Endothelial cell of umbilical vein (primary cell): ENCODE data around the gene ROBO2.

ENCODE experiments used
- EZH2 ChIP-seq: IDR thresholded peaks from 2 replicates; pipeline ENCODE4 v1.6.1; 2012; ENCODE audit warnings: borderline replicate concordance, low read depth, mild to moderate bottlenecking, moderate library complexity, low read length, inconsistent platforms; ENCODE audit not compliant: severe bottlenecking
- GATA2 ChIP-seq: IDR thresholded peaks from 2 replicates; pipeline ENCODE4 v1.7.0; 2011; ENCODE audit warnings: low read depth, mild to moderate bottlenecking, moderate library complexity, mixed read lengths, low read length; ENCODE audit not compliant: insufficient read length, insufficient read depth
- JUN ChIP-seq: IDR thresholded peaks from 2 replicates; pipeline ENCODE4 v1.6.1; 2011; ENCODE audit warnings: borderline replicate concordance, low read depth; ENCODE audit not compliant: insufficient read length, insufficient read depth
- MYC ChIP-seq: IDR thresholded peaks from one replicate; pipeline ENCODE4 v1.6.1; 2011; ENCODE audit warnings: mild to moderate bottlenecking, low read depth, low read length
- POLR2A ChIP-seq: IDR thresholded peaks from 2 replicates; pipeline ENCODE4 v1.6.1; 2012; ENCODE audit warnings: low read depth, mild to moderate bottlenecking, control low read depth, low read length
- POLR2AphosphoS5 ChIP-seq: IDR thresholded peaks from 2 replicates; pipeline ENCODE4 v1.6.1; 2012; ENCODE audit warnings: low read depth, mild to moderate bottlenecking, control low read depth, low read length, moderate library complexity; ENCODE audit not compliant: insufficient read depth
- TF ChIP-seq, protein P1 (sequence below), 2 donors: IDR thresholded peaks; 1 replicate in 1 of 2; 2 replicates in 1 of 2; pipeline ENCODE4 v1.5.1; 2011; ENCODE audit warnings: low read length in 2 of 2, mild to moderate bottlenecking in 2 of 2, moderate library complexity in 2 of 2, control low read depth in 1 of 2, inconsistent platforms in 1 of 2, low read depth in 1 of 2; ENCODE audit not compliant: insufficient read depth in 1 of 2; ENCODE audit errors: extremely low read depth in 1 of 2

DNA sequence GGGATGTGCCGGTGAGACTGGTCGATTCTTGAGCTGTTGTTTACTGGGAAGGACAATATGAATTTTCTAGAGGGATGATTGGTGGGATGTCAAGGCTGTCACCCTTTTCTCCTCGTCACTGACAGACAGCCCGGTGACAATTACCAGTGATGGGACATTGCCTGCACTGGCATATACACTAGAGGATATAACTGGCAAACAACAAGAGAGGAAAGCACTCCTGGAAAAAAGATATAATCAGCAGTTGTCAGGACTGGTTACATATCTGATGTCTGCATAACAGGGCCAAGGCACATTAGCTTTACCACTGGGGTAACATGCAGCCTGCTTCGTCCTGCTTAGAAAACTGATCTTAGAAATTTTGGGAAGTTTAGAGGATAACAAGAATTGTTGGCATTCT, 131.1 kb downstream of the ROBO2 start:
- TF ChIP-seq, protein P1, sequence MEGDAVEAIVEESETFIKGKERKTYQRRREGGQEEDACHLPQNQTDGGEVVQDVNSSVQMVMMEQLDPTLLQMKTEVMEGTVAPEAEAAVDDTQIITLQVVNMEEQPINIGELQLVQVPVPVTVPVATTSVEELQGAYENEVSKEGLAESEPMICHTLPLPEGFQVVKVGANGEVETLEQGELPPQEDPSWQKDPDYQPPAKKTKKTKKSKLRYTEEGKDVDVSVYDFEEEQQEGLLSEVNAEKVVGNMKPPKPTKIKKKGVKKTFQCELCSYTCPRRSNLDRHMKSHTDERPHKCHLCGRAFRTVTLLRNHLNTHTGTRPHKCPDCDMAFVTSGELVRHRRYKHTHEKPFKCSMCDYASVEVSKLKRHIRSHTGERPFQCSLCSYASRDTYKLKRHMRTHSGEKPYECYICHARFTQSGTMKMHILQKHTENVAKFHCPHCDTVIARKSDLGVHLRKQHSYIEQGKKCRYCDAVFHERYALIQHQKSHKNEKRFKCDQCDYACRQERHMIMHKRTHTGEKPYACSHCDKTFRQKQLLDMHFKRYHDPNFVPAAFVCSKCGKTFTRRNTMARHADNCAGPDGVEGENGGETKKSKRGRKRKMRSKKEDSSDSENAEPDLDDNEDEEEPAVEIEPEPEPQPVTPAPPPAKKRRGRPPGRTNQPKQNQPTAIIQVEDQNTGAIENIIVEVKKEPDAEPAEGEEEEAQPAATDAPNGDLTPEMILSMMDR (IDR thresholded peaks at IDR 0.05; ENCODE audit: extremely low read depth in 1 of 2, insufficient read depth in 1 of 2, low read depth in 1 of 2, low read length in 2 of 2): no peak
- TF ChIP-seq POLR2A (no peak), JUN (no peak), MYC (no peak), POLR2AphosphoS5 (no peak), GATA2 (no peak), EZH2 (no peak)
